Right lobe of liver (tissue), 4 donors: ENCODE data around the gene GGTLC2.
"Not testable (repeated sequence)": the region's sequence is repeated elsewhere in the genome, so short reads cannot be mapped to it uniquely, and the experiment has no call there.

Experiments
- POLR2A ChIP-seq: fragments of 450-650 bp; IDR thresholded peaks from one replicate; pipeline ENCODE4 v1.6.1; 2017; ENCODE audit warnings: antibody characterized with exemption, mild to moderate bottlenecking
- TF ChIP-seq, protein P1 (sequence below), 4 donors: fragments of 200-600 bp in 3 of 4; fragments of 450-650 bp in 1 of 4; IDR thresholded peaks; one replicate each; pipeline versions ENCODE4 v1.5.1 to v1.8.0; 2016 to 2022; ENCODE audit warnings: antibody characterized with exemption in 4 of 4, mild to moderate bottlenecking in 2 of 4
- donor health status: DM: no; HTN: no; CAD: no.
- donor health status: DM: no; HTN: no; CAD: no.
- donor health status: DM: no; HTN: yes; CAD: no.

DNA sequence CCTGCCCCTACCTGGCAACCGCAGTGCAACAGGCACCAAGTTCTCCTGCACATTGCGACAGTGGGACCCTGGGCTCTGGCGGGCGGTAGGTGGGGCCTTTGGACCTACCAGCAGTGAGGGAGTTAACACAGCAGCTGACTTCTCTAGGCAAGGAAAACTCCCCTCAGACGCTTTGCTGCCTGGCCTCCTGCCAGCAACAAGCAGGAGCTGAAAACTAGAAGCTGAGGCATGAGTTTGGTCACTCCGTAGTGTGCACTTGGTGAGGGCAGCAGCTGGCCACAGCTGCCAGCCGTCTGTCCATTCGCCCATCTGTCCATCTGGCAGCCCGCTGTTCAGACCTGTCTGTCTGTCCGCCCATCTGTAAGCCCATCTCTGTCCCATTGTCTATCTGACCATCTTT lies 7.2 kb downstream of the GGTLC2 start:
- TF ChIP-seq, protein P1, sequence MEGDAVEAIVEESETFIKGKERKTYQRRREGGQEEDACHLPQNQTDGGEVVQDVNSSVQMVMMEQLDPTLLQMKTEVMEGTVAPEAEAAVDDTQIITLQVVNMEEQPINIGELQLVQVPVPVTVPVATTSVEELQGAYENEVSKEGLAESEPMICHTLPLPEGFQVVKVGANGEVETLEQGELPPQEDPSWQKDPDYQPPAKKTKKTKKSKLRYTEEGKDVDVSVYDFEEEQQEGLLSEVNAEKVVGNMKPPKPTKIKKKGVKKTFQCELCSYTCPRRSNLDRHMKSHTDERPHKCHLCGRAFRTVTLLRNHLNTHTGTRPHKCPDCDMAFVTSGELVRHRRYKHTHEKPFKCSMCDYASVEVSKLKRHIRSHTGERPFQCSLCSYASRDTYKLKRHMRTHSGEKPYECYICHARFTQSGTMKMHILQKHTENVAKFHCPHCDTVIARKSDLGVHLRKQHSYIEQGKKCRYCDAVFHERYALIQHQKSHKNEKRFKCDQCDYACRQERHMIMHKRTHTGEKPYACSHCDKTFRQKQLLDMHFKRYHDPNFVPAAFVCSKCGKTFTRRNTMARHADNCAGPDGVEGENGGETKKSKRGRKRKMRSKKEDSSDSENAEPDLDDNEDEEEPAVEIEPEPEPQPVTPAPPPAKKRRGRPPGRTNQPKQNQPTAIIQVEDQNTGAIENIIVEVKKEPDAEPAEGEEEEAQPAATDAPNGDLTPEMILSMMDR (IDR thresholded peaks at IDR 0.05): not testable (repeated sequence)
- TF ChIP-seq POLR2A: not testable (repeated sequence)
